Measurements from ENCODE around the gene HPS5. TPM values are rescaled to one million over a fixed set of nuclear protein-coding genes. Genes with fewer than 3 reads are reported as not detected.
"Not testable (repeated sequence)": the region's sequence is repeated elsewhere in the genome, so short reads cannot be mapped to it uniquely, and the experiment has no call there.

The HPS5 gene
- total and polyA plus RNA-seq, 2 of the 4 experiments (the other 2 are of a cell fraction): 7.9 to 28.3 TPM

- no TSS peak for BruUV-seq (replicated peaks)
- no peak within 1 kb of the TSS for H2BK5ac ChIP-seq (ENCODE audit: low read depth, low read length, poor library complexity, severe bottlenecking)
- no peak within 1 kb of the TSS for H4K91ac ChIP-seq (ENCODE audit: insufficient read depth, low read depth, low read length)
- no peak within 1 kb of the TSS for H4K5ac ChIP-seq (ENCODE audit: low read depth, low read length)
- no CpG with 5 or more reads among the region's 5 CpGs for WGBS, 2 experiments (ENCODE audit: extremely low coverage in 2 of 2, insufficient read length in 1 of 2)
- CTCF ChIA-PET: no interaction called here
- H3K4me2 ChIP-seq (ENCODE audit: low read depth, low read length): no peak within 1 kb of the TSS
- H3K27me3 ChIP-seq (ENCODE audit: control insufficient read depth, insufficient read depth, low read length): peaks cover 7% of the 10 kb centered on the region
- H2AK9ac ChIP-seq (replicated peaks; ENCODE audit: low read depth, low read length, poor library complexity): no peak within 1 kb of the TSS
- H2BK15ac ChIP-seq (ENCODE audit: low read depth, low read length): no peak within 1 kb of the TSS
- no peak within 1 kb of the TSS for H2AFZ ChIP-seq (replicated peaks; ENCODE audit: low read length, poor library complexity)
- no peak within 1 kb of the TSS for H3K4ac ChIP-seq (ENCODE audit: low read depth, low read length)
- no peak within 1 kb of the TSS for H3K9ac ChIP-seq (ENCODE audit: low read depth, low read length)
- no peaks in the 10 kb centered on the region for H3K4me1 ChIP-seq (ENCODE audit: control insufficient read depth, insufficient read depth, low read length)
- POLR2A ChIA-PET (ENCODE audit: unreplicated experiment): no interaction called here
- DNase-seq (no peak), ATAC-seq (ENCODE audit: low read depth) (no peak)
- H3K14ac ChIP-seq (replicated peaks; ENCODE audit: low read depth, low read length): no peak within 1 kb of the TSS
- TF ChIP-seq CTCF (conservative IDR thresholded peaks at IDR 0.05; ENCODE audit: low read depth, low read length): no peak
- no peak for TF ChIP-seq CEBPB (IDR thresholded peaks at IDR 0.05; ENCODE audit: low read depth, low read length)
- TF ChIP-seq CHD1 (IDR thresholded peaks at IDR 0.05; ENCODE audit: low read depth, low read length): no peak
- no peak for TF ChIP-seq ELK1 (IDR thresholded peaks at IDR 0.05; ENCODE audit: borderline replicate concordance, low read depth, low read length)
- in situ Hi-C loops (cut with MboI; ENCODE audit: low sequenced_read_pairs) (no loop called here), intact Hi-C loops (cut with micrococcal nuclease) (no loop called here), dilution Hi-C loops (cut with HindIII; ENCODE audit: low sequenced_read_pairs, unreplicated experiment) (no loop called here)
- no peak within 1 kb of the TSS for H2BK20ac ChIP-seq (ENCODE audit: low read depth, low read length)
- no peaks in the 10 kb centered on the region for H3K9me1 ChIP-seq (ENCODE audit: insufficient read depth, low read length)
- no peak within 1 kb of the TSS for H3K4me3 ChIP-seq (ENCODE audit: insufficient read depth, low read depth, low read length)
- no peak within 1 kb of the TSS for H2AK5ac ChIP-seq (ENCODE audit: low read depth, low read length)
- H3K79me1 ChIP-seq (ENCODE audit: low read depth in 1 of 2, low read length in 2 of 2): no peaks in the 10 kb centered on the region
- no peak within 1 kb of the TSS for H3K56ac ChIP-seq (ENCODE audit: extremely low read depth, insufficient read depth, low read length)
- no peaks in the 10 kb centered on the region for H4K20me1 ChIP-seq (ENCODE audit: insufficient read depth, low read length)
- H3K23ac ChIP-seq (ENCODE audit: low read depth, low read length): no peak within 1 kb of the TSS
- H4K8ac ChIP-seq (ENCODE audit: low read depth in 2 of 2, low read length in 2 of 2): no peak within 1 kb of the TSS
- H3K9me3 ChIP-seq (ENCODE audit: control insufficient read depth, insufficient read depth, low read length): no peaks in the 10 kb centered on the region
- H3K36me3 ChIP-seq (ENCODE audit: control insufficient read depth, insufficient read depth, low read length): no peaks in the 10 kb centered on the region
- no peak within 1 kb of the TSS for H3K18ac ChIP-seq (ENCODE audit: low read depth, low read length)
- no peak within 1 kb of the TSS for H3K27ac ChIP-seq (ENCODE audit: insufficient read depth, low read length)
- no peak within 1 kb of the TSS for H2BK120ac ChIP-seq (ENCODE audit: low read depth, low read length)
Measured at GRCh38 chr11:18248561-18248960, 73.4 kb downstream of the HPS5 start, which contains the start of gene SAA2. Gene SAA2, minus strand, starts transcription at chr11:18248668. Its CDS starts 657 bp downstream, at chr11:18248011.

GRCh38 chr11:18247191-18247581 lies 74.8 kb downstream of the HPS5 start:
- H4K5ac ChIP-seq (ENCODE audit: low read depth, low read length); H3K4ac ChIP-seq (ENCODE audit: low read depth, low read length); H2BK20ac ChIP-seq (ENCODE audit: low read depth, low read length); H3K56ac ChIP-seq (ENCODE audit: extremely low read depth, insufficient read depth, low read length); H2BK120ac ChIP-seq (ENCODE audit: low read depth, low read length); H4K8ac ChIP-seq (ENCODE audit: low read depth in 2 of 2, low read length in 2 of 2); H3K4me2 ChIP-seq (ENCODE audit: low read depth, low read length); H3K79me1 ChIP-seq (ENCODE audit: low read depth in 1 of 2, low read length in 2 of 2); H3K4me1 ChIP-seq (ENCODE audit: control insufficient read depth, insufficient read depth, low read length); ATAC-seq (ENCODE audit: low read depth); BruUV-seq (replicated peaks); H3K9me1 ChIP-seq (ENCODE audit: insufficient read depth, low read length); H4K20me1 ChIP-seq (ENCODE audit: insufficient read depth, low read length); H3K27me3 ChIP-seq (ENCODE audit: control insufficient read depth, insufficient read depth, low read length); H3K4me3 ChIP-seq (ENCODE audit: insufficient read depth, low read depth, low read length); H2BK15ac ChIP-seq (ENCODE audit: low read depth, low read length); H2BK5ac ChIP-seq (ENCODE audit: low read depth, low read length, poor library complexity, severe bottlenecking); H3K18ac ChIP-seq (ENCODE audit: low read depth, low read length); H2AK5ac ChIP-seq (ENCODE audit: low read depth, low read length); H2AK9ac ChIP-seq (replicated peaks; ENCODE audit: low read depth, low read length, poor library complexity); H3K36me3 ChIP-seq (ENCODE audit: control insufficient read depth, insufficient read depth, low read length); H4K91ac ChIP-seq (ENCODE audit: insufficient read depth, low read depth, low read length); H3K27ac ChIP-seq (ENCODE audit: insufficient read depth, low read length); H3K9me3 ChIP-seq (ENCODE audit: control insufficient read depth, insufficient read depth, low read length); dilution Hi-C loops (cut with HindIII; ENCODE audit: low sequenced_read_pairs, unreplicated experiment); DNase-seq; H3K9ac ChIP-seq (ENCODE audit: low read depth, low read length); intact Hi-C loops (cut with micrococcal nuclease); CTCF ChIA-PET; H3K14ac ChIP-seq (replicated peaks; ENCODE audit: low read depth, low read length); in situ Hi-C loops (cut with MboI; ENCODE audit: low sequenced_read_pairs); H2AFZ ChIP-seq (replicated peaks; ENCODE audit: low read length, poor library complexity); H3K23ac ChIP-seq (ENCODE audit: low read depth, low read length); POLR2A ChIA-PET (ENCODE audit: unreplicated experiment): not testable (repeated sequence)
- no CpG with 5 or more reads among the region's 6 CpGs for WGBS, 2 experiments (ENCODE audit: extremely low coverage in 2 of 2, insufficient read length in 1 of 2)
